Neuronal stem cell (in vitro differentiated cells): ENCODE data around the gene FBXO3.
A peak's percentile ranks its signal among the peaks of the same experiment; 100 is the strongest.

Experiments
- DNase-seq: peaks from one replicate; pipeline ENCODE4 v3.0.0-alpha.2; 2013; ENCODE audit warnings: low spot score
- H2AFZ ChIP-seq: one replicate; pipeline ENCODE4 v1.6.1; 2013; ENCODE audit warnings: mild to moderate bottlenecking, low read length, inconsistent platforms
- H2AK5ac ChIP-seq: 2 replicates; pipeline ENCODE4 v1.6.1; 2013; ENCODE audit warnings: low read depth, mild to moderate bottlenecking, inconsistent platforms, low read length, moderate library complexity, mixed read lengths
- H2BK120ac ChIP-seq: 2 replicates; pipeline ENCODE4 v1.6.1; 2013; ENCODE audit warnings: low read depth, mild to moderate bottlenecking, inconsistent platforms, low read length, moderate library complexity, mixed read lengths
- H2BK12ac ChIP-seq: one replicate; pipeline ENCODE4 v1.6.1; 2013; ENCODE audit warnings: low read length, inconsistent platforms
- H2BK15ac ChIP-seq: 2 replicates; pipeline ENCODE4 v1.6.1; 2013; ENCODE audit warnings: mild to moderate bottlenecking, low read length, inconsistent platforms, mixed read lengths
- H2BK5ac ChIP-seq: one replicate; pipeline ENCODE4 v1.6.1; 2013; ENCODE audit warnings: inconsistent platforms, mild to moderate bottlenecking, low read length, moderate library complexity
- H3K14ac ChIP-seq: one replicate; pipeline ENCODE4 v1.6.1; 2013; ENCODE audit warnings: low read length, inconsistent platforms
- H3K18ac ChIP-seq: 2 replicates; pipeline ENCODE4 v1.6.1; 2013; ENCODE audit warnings: low read length, inconsistent platforms
- H3K23ac ChIP-seq: 2 replicates; pipeline ENCODE4 v1.6.1; 2013; ENCODE audit warnings: low read depth, mild to moderate bottlenecking, mixed read lengths, low read length, inconsistent platforms; ENCODE audit not compliant: poor library complexity
- H3K27ac ChIP-seq: replicated peaks from 3 replicates; pipeline ENCODE4 v1.5.1; 2013; ENCODE audit warnings: low read length, inconsistent platforms
- H3K27me3 ChIP-seq, 3 experiments: 2 replicates each; pipeline ENCODE4 v1.6.1; 2013; ENCODE audit warnings: low read length in 3 of 3, mild to moderate bottlenecking in 2 of 3, inconsistent platforms in 1 of 3, low read depth in 1 of 3, mixed read lengths in 1 of 3, moderate library complexity in 1 of 3; ENCODE audit not compliant: control insufficient read depth in 3 of 3, insufficient read depth in 3 of 3
- H3K36me3 ChIP-seq, 2 donors: replicated peaks in 1 of 2; 2 replicates each; pipeline ENCODE4 v1.6.1; 2013; ENCODE audit warnings: low read length in 2 of 2; ENCODE audit not compliant: control insufficient read depth in 2 of 2, insufficient read depth in 2 of 2
- H3K4ac ChIP-seq: 2 replicates; pipeline ENCODE4 v1.6.1; 2013; ENCODE audit warnings: inconsistent platforms, mild to moderate bottlenecking, low read length, moderate library complexity
- H3K4me1 ChIP-seq, 2 donors: 1 replicate in 1 of 2; 2 replicates in 1 of 2; pipeline ENCODE4 v1.6.1; 2013; ENCODE audit warnings: low read length in 2 of 2, low read depth in 1 of 2; ENCODE audit not compliant: control insufficient read depth in 2 of 2, insufficient read depth in 1 of 2
- H3K4me2 ChIP-seq: one replicate; pipeline ENCODE4 v1.6.1; 2013; ENCODE audit warnings: mild to moderate bottlenecking, low read length, inconsistent platforms; ENCODE audit not compliant: insufficient read depth, poor library complexity, severe bottlenecking
- H3K4me3 ChIP-seq, 2 donors: 2 replicates each; pipeline ENCODE4 v1.5.1; 2013; ENCODE audit warnings: low read length in 2 of 2, mild to moderate bottlenecking in 2 of 2, inconsistent platforms in 1 of 2, moderate library complexity in 1 of 2
- H3K79me1 ChIP-seq: one replicate; pipeline ENCODE4 v1.6.1; 2013; ENCODE audit warnings: low read depth, mild to moderate bottlenecking, inconsistent platforms, low read length, moderate library complexity
- H3K9ac ChIP-seq: one replicate; pipeline ENCODE4 v1.6.1; 2013; ENCODE audit warnings: mild to moderate bottlenecking, low read depth, low read length, inconsistent platforms; ENCODE audit not compliant: poor library complexity
- H3K9me3 ChIP-seq, 2 donors: replicated peaks in 1 of 2; 2 replicates each; pipeline versions ENCODE3 to v1.6.1; 2013; ENCODE audit warnings: low read length in 2 of 2, mild to moderate bottlenecking in 2 of 2, inconsistent platforms in 1 of 2, low read depth in 1 of 2, mixed read lengths in 1 of 2, moderate library complexity in 1 of 2; ENCODE audit not compliant: control insufficient read depth in 2 of 2, insufficient read depth in 1 of 2
- H4K8ac ChIP-seq: one replicate; pipeline ENCODE4 v1.6.1; 2013; ENCODE audit warnings: low read depth, mild to moderate bottlenecking, inconsistent platforms, low read length, moderate library complexity
- H4K91ac ChIP-seq: one replicate; pipeline ENCODE4 v1.6.1; 2013; ENCODE audit warnings: low read length, low read depth, mild to moderate bottlenecking, inconsistent platforms; ENCODE audit not compliant: poor library complexity
- WGBS, 2 donors: extraction: QIAGEN DNeasy Blood & Tissue Kit; methylation state at CpG; one replicate each; pipeline ENCODE4 v1.1.7; 2013; ENCODE audit warnings: missing lambda C conversion rate in 2 of 2, mixed read lengths in 1 of 2; ENCODE audit not compliant: insufficient read length in 2 of 2, insufficient replicate concordance in 1 of 2; ENCODE audit errors: extremely low coverage in 2 of 2; 5-methylcytosine and 5-hydroxymethylcytosine counted together

Gene FBXO3

DNA sequence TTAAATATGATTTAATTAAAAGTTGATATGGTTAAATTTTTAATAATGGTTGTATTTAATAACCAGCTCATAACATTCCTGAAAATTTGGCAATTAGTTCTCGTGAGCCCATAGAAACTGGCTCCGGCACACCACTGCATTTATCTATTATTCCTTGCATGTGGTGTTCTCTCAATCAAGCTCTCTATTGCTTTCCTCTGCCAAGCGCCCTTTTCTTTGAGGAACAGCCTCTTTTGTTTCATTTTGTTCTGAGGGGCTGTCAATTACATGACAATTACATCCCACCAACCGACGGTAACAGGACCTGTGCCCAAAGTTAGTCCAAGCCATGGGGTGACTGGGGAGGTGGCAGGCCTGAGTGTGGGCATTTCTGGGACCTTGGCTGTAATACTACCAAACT, 81.8 kb downstream of the FBXO3 start:
- Histone ChIP-seq H3K14ac (no peak overlapping the region), H3K4me3 (no peak overlapping the region), H4K8ac (no peak overlapping the region), H3K18ac (peak overlapping the region; percentile 8), H2BK15ac (no peak overlapping the region), H3K79me1 (no peaks in the 10 kb centered on the region), H2BK5ac (no peak overlapping the region), H2AFZ (no peak overlapping the region), H3K4me2 (peak overlapping the region; percentile 19), H3K23ac (no peak overlapping the region), H3K4me1 (peaks cover 19 to 22% of the 10 kb centered on the region in 2 donors), H3K9ac (no peak overlapping the region), H2BK12ac (no peak overlapping the region), H3K4ac (no peak overlapping the region), H3K9me3 (no peaks in the 10 kb centered on the region), H3K36me3 (no peaks in the 10 kb centered on the region), H3K27me3 (no peaks in the 10 kb centered on the region), H4K91ac (no peak overlapping the region), H2BK120ac (no peak overlapping the region), H2AK5ac (no peak overlapping the region), H3K27ac (no peak overlapping the region)
- no CpG with 5 or more reads among the region's 5 CpGs for WGBS, 2 donors
- no peak for DNase-seq

DNA sequence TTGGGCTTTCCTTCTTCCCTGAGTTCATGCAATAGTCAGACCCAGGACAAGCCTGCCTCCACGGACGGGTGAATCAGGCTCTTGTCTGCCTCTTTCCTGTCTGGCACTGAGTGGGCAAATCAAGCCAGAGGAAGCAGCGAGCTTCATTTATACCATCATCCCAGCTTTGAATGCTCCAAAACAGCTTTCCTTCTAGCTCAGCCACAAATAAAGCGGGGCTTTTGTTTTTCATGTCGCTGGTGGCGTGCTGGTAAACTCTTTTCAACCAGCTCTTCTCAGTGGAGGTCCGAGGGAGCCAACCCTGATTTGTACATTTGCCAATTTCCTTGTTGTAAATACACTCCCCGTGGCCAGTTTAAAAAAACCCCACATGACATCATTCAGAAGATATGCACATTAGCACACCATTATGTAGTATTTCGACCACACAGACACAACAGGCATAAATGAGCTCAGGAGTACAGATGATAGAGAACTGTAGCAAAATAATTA, 82.3 kb downstream of the FBXO3 start:
- H3K4me2 ChIP-seq: no peak overlapping the region
- no peak overlapping the region for H2BK12ac ChIP-seq
- H3K14ac ChIP-seq: no peak overlapping the region
- no peak overlapping the region for H3K18ac ChIP-seq
- no peak overlapping the region for H2BK15ac ChIP-seq
- no peak overlapping the region for H3K23ac ChIP-seq
- DNase-seq: no peak
- no peak overlapping the region for H3K27ac ChIP-seq
- no peak overlapping the region for H2BK120ac ChIP-seq
- H2BK5ac ChIP-seq: no peak overlapping the region
- H2AFZ ChIP-seq: peak overlapping the region; percentile 77
- H4K8ac ChIP-seq: no peak overlapping the region
- no peak overlapping the region for H4K91ac ChIP-seq
- no peak overlapping the region for H3K4ac ChIP-seq
- H3K9ac ChIP-seq: no peak overlapping the region
- H3K4me1 ChIP-seq: peaks cover 19 to 22% of the 10 kb centered on the region in 2 donors
- no peaks in the 10 kb centered on the region for H3K36me3 ChIP-seq
- H3K27me3 ChIP-seq: no peaks in the 10 kb centered on the region
- no CpG with 5 or more reads among the region's 9 CpGs for WGBS, 2 donors
- H2AK5ac ChIP-seq: no peak overlapping the region
- peaks cover 0 to 3% of the 10 kb centered on the region in 2 donors for H3K9me3 ChIP-seq
- no peak overlapping the region for H3K4me3 ChIP-seq
- H3K79me1 ChIP-seq: no peaks in the 10 kb centered on the region

DNA sequence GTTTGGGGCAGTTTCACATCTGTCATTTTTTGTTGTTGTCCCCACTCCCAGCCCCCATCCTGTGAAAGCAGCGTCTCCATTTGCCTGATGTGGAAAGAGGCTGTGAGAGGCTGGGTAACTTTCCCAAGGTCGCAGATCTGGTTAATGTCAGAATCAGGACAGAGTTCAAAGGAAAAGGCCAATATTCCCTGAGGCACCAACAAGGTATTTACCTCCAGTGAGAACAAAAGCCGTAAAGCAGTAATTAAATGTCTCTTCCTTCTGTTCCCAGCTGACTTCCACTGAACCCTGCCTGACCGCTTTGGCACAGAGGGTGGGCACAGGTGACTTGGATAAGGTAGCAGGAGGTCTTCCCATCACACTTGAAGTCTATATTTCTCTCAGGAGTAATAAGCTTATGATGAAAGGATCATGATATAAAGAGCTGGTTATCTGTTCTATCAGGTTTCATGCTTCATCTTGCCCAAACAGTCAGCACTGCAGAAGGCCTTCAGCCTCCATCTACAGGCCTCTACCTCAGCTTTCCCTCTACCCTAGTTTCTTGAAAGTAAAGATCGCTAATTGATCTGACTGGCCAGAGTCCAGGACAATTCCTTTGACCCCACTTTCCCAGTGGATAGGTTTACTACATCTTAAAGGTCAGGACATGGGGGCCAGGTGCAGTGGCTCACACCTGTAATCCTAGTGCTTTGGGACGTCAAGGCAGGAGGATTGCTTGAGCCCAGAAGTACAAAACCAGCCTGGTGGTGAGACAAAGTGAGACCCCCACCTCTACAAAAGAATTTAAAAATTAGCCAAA, 83.1 kb downstream of the FBXO3 start:
- H3K4ac ChIP-seq: no peak overlapping the region
- no peak overlapping the region for H4K8ac ChIP-seq
- no peak overlapping the region for H2BK15ac ChIP-seq
- H3K14ac ChIP-seq: no peak overlapping the region
- H3K79me1 ChIP-seq: no peaks in the 10 kb centered on the region
- H3K4me2 ChIP-seq: no peak overlapping the region
- no peak overlapping the region for H2BK5ac ChIP-seq
- no peak overlapping the region for H3K9ac ChIP-seq
- no peak overlapping the region for H2BK120ac ChIP-seq
- no peak overlapping the region for H2BK12ac ChIP-seq
- peaks cover 0 to 3% of the 10 kb centered on the region in 2 donors for H3K9me3 ChIP-seq
- no peak overlapping the region for H2AK5ac ChIP-seq
- no peak overlapping the region for H3K23ac ChIP-seq
- no CpG with 5 or more reads among the region's 6 CpGs for WGBS, 2 donors
- peak overlapping the region; percentile 77 for H2AFZ ChIP-seq
- peaks cover 19 to 22% of the 10 kb centered on the region in 2 donors for H3K4me1 ChIP-seq
- H3K4me3 ChIP-seq: no peak overlapping the region
- H3K27me3 ChIP-seq: no peaks in the 10 kb centered on the region
- DNase-seq: no peak
- H3K36me3 ChIP-seq: no peaks in the 10 kb centered on the region
- no peak overlapping the region for H3K27ac ChIP-seq
- H4K91ac ChIP-seq: no peak overlapping the region
- H3K18ac ChIP-seq: peak overlapping the region; percentile 23
